Suprapubic skin (tissue), 3 donors: ENCODE data around the gene DCP1A.

Source experiments
- POLR2AphosphoS5 ChIP-seq, 3 donors: sonication (generic); formaldehyde crosslinking; IDR thresholded peaks; one replicate each; pipeline ENCODE4 v1.6.1; 2017; ENCODE audit warnings: antibody characterized with exemption in 3 of 3
- TF ChIP-seq, protein P1 (sequence below), 2 donors: fragments of 200-600 bp in 1 of 2; fragments of 450-650 bp in 1 of 2; sonication (generic) in 1 of 2; IDR thresholded peaks; one replicate each; pipeline ENCODE4 v1.5.1; 2016 to 2019; ENCODE audit warnings: antibody characterized with exemption in 2 of 2, mild to moderate bottlenecking in 1 of 2, moderate library complexity in 1 of 2

DNA sequence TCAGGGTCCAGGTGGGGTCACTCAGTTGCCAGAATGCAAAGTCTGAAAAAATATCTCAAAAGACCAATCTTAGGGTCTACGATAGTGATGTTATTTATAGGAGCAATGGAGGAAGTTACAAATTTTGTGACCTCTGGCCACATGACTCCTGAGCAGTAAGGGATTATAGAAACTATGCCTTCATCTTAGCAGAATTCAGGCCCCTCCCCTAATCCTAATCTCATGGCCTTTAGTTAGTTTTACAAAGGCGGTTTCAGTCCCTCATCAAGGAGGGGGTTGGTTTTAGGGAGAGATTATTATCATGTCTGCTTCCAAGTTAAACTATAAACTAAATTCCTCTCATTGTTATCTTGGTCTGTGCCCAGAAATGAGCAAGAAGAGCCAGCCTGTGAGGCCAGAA lies 5.9 kb upstream of the DCP1A start:
- TF ChIP-seq, protein P1, sequence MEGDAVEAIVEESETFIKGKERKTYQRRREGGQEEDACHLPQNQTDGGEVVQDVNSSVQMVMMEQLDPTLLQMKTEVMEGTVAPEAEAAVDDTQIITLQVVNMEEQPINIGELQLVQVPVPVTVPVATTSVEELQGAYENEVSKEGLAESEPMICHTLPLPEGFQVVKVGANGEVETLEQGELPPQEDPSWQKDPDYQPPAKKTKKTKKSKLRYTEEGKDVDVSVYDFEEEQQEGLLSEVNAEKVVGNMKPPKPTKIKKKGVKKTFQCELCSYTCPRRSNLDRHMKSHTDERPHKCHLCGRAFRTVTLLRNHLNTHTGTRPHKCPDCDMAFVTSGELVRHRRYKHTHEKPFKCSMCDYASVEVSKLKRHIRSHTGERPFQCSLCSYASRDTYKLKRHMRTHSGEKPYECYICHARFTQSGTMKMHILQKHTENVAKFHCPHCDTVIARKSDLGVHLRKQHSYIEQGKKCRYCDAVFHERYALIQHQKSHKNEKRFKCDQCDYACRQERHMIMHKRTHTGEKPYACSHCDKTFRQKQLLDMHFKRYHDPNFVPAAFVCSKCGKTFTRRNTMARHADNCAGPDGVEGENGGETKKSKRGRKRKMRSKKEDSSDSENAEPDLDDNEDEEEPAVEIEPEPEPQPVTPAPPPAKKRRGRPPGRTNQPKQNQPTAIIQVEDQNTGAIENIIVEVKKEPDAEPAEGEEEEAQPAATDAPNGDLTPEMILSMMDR (IDR thresholded peaks at IDR 0.05), result no peak
- no peak for TF ChIP-seq POLR2AphosphoS5 (IDR thresholded peaks at IDR 0.05)
